GM12878 (cell line): ENCODE measurements around the gene ACSM5.
"Not testable (repeated sequence)": the region's sequence is repeated elsewhere in the genome, so short reads cannot be mapped to it uniquely, and the experiment has no call there.

Experiments used
- BHLHE40 ChIP-seq, 2 experiments: fragments of 450-650 bp in 1 of 2; IDR thresholded peaks; 2 replicates each; pipeline ENCODE4 v1.6.1; 2011 to 2017; ENCODE audit warnings: low read depth in 2 of 2, borderline replicate concordance in 1 of 2, improper control_type of control experiment in 1 of 2, low read length in 1 of 2, mild to moderate bottlenecking in 1 of 2
- ESRRA ChIP-seq: IDR thresholded peaks from 2 replicates; pipeline ENCODE4 v1.6.1; 2012; ENCODE audit warnings: mild to moderate bottlenecking, low read length, improper control_type of control experiment
- HDAC6 ChIP-seq: fragments of 200-600 bp; sonication (generic); IDR thresholded peaks from one replicate; pipeline ENCODE4 v1.8.0; 2017; ENCODE audit warnings: antibody characterized with exemption; ENCODE audit not compliant: unreplicated experiment
- MXI1 ChIP-seq: fragments of 150-350 bp; IDR thresholded peaks from 2 replicates; pipeline ENCODE4 v1.6.1; 2011; ENCODE audit warnings: low read depth, mild to moderate bottlenecking, inconsistent platforms, low read length, improper control_type of control experiment
- POLR2A ChIP-seq: IDR thresholded peaks from 2 replicates; pipeline ENCODE4 v1.6.1; 2011; ENCODE audit warnings: low read depth, mild to moderate bottlenecking, low read length
- POLR2AphosphoS2 ChIP-seq: IDR thresholded peaks from 2 replicates; pipeline ENCODE4 v1.6.1; 2011; ENCODE audit warnings: low read depth, mild to moderate bottlenecking, low read length, improper control_type of control experiment, moderate library complexity
- POLR2AphosphoS5 ChIP-seq: IDR thresholded peaks from 2 replicates; pipeline ENCODE4 v1.6.1; 2011; ENCODE audit warnings: mild to moderate bottlenecking, low read length, inconsistent platforms
- RFX5 ChIP-seq: IDR thresholded peaks from 2 replicates; pipeline ENCODE4 v1.6.1; 2011; ENCODE audit warnings: low read depth, low read length, improper control_type of control experiment
- TAF1 ChIP-seq: IDR thresholded peaks from 2 replicates; pipeline ENCODE4 v1.6.1; 2011; ENCODE audit warnings: mild to moderate bottlenecking, low read depth, low read length, borderline replicate concordance
- TF ChIP-seq, protein P1 (sequence below): fragments of 450-650 bp; formaldehyde crosslinking; IDR thresholded peaks from 2 replicates; pipeline ENCODE4 v1.4.0; 2022; ENCODE audit warnings: mild to moderate bottlenecking, moderate library complexity
- TF ChIP-seq, protein P2 (sequence below): IDR thresholded peaks from 2 replicates; pipeline ENCODE4 v1.6.1; 2011; ENCODE audit warnings: low read depth, mild to moderate bottlenecking, low read length, moderate library complexity, borderline replicate concordance; ENCODE audit errors: extremely low read depth
- TF ChIP-seq, protein P3 (sequence below): IDR thresholded peaks from 2 replicates; pipeline ENCODE4 v1.6.1; 2012; ENCODE audit warnings: low read depth, low read length, improper control_type of control experiment
- TF ChIP-seq, protein P4 (sequence below), 3 experiments: IDR thresholded peaks in 2 of 3; conservative IDR thresholded peaks in 1 of 3; 2 replicates each; pipeline ENCODE4 v1.5.1; 2011; ENCODE audit warnings: low read depth in 3 of 3, low read length in 3 of 3, mild to moderate bottlenecking in 3 of 3, control low read depth in 2 of 3, moderate library complexity in 2 of 3, inconsistent platforms in 1 of 3, mixed read lengths in 1 of 3; ENCODE audit not compliant: control insufficient read depth in 2 of 3, insufficient read depth in 1 of 3; ENCODE audit errors: extremely low read depth in 1 of 3

- TF ChIP-seq, protein P1, sequence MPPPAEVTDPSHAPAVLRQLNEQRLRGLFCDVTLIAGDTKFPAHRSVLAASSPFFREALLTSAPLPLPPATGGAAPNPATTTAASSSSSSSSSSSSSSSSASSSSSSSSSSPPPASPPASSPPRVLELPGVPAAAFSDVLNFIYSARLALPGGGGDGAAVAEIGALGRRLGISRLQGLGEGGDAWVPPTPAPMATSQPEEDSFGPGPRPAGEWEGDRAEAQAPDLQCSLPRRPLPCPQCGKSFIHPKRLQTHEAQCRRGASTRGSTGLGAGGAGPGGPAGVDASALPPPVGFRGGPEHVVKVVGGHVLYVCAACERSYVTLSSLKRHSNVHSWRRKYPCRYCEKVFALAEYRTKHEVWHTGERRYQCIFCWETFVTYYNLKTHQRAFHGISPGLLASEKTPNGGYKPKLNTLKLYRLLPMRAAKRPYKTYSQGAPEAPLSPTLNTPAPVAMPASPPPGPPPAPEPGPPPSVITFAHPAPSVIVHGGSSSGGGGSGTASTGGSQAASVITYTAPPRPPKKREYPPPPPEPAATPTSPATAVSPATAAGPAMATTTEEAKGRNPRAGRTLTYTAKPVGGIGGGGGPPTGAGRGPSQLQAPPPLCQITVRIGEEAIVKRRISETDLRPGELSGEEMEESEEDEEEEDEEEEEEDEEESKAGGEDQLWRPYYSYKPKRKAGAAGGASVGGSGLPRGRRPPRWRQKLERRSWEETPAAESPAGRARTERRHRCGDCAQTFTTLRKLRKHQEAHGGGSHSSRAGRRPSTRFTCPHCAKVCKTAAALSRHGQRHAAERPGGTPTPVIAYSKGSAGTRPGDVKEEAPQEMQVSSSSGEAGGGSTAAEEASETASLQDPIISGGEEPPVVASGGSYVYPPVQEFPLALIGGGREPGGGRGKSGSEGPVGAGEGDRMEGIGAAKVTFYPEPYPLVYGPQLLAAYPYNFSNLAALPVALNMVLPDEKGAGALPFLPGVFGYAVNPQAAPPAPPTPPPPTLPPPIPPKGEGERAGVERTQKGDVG = not testable (repeated sequence)
- TF ChIP-seq TAF1; POLR2AphosphoS2; POLR2A; RFX5; ESRRA; MXI1; HDAC6; BHLHE40 (IDR thresholded peaks at IDR 0.05; ENCODE audit: borderline replicate concordance in 1 of 2, low read depth in 2 of 2, low read length in 1 of 2); POLR2AphosphoS5: not testable (repeated sequence)
- TF ChIP-seq, protein P2, sequence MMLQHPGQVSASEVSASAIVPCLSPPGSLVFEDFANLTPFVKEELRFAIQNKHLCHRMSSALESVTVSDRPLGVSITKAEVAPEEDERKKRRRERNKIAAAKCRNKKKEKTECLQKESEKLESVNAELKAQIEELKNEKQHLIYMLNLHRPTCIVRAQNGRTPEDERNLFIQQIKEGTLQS = not testable (repeated sequence)
- TF ChIP-seq, protein P3, sequence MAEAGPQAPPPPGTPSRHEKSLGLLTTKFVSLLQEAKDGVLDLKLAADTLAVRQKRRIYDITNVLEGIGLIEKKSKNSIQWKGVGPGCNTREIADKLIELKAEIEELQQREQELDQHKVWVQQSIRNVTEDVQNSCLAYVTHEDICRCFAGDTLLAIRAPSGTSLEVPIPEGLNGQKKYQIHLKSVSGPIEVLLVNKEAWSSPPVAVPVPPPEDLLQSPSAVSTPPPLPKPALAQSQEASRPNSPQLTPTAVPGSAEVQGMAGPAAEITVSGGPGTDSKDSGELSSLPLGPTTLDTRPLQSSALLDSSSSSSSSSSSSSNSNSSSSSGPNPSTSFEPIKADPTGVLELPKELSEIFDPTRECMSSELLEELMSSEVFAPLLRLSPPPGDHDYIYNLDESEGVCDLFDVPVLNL = not testable (repeated sequence)
- TF ChIP-seq, protein P4, sequence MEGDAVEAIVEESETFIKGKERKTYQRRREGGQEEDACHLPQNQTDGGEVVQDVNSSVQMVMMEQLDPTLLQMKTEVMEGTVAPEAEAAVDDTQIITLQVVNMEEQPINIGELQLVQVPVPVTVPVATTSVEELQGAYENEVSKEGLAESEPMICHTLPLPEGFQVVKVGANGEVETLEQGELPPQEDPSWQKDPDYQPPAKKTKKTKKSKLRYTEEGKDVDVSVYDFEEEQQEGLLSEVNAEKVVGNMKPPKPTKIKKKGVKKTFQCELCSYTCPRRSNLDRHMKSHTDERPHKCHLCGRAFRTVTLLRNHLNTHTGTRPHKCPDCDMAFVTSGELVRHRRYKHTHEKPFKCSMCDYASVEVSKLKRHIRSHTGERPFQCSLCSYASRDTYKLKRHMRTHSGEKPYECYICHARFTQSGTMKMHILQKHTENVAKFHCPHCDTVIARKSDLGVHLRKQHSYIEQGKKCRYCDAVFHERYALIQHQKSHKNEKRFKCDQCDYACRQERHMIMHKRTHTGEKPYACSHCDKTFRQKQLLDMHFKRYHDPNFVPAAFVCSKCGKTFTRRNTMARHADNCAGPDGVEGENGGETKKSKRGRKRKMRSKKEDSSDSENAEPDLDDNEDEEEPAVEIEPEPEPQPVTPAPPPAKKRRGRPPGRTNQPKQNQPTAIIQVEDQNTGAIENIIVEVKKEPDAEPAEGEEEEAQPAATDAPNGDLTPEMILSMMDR (IDR thresholded peaks at IDR 0.05 in 2 of 3, conservative IDR thresholded peaks at IDR 0.05 in 1 of 3; ENCODE audit: control insufficient read depth in 2 of 3, extremely low read depth in 1 of 3, insufficient read depth in 1 of 3, low read depth in 3 of 3, low read length in 3 of 3) = not testable (repeated sequence)
Measured at GRCh38 chr16:20421748-20422147, 12.4 kb downstream of the ACSM5 start.
